Limb (tissue), 2 donors: Measurements from ENCODE around the gene OR10V1.

Experiments
- DNase-seq, 2 donors: peaks; one replicate each; pipeline ENCODE4 v3.0.0-alpha.2; 2016; ENCODE audit errors: extremely low spot score in 2 of 2

Gene OR10V1

GRCh38 chr11:59713745-59714144 is at the start of gene OR10V1:
OR10V1 (minus strand) TSS chr11:59713845; CDS start chr11:59713845, 0 bp downstream.
- DNase-seq = no peak

GRCh38 chr11:59761993-59762392 is 48.3 kb upstream of the OR10V1 start:
- DNase-seq = no peak

GRCh38 chr11:59760771-59761170 is 47.1 kb upstream of the OR10V1 start:
- DNase-seq = no peak

GRCh38 chr11:59759900-59760299 is 46.3 kb upstream of the OR10V1 start:
- DNase-seq = no peak

GRCh38 chr11:59758401-59759037 is 44.9 kb upstream of the OR10V1 start:
- no peak for DNase-seq

GRCh38 chr11:59756845-59757244 is 43.2 kb upstream of the OR10V1 start:
- DNase-seq = no peak

GRCh38 chr11:59756558-59756840 is 42.9 kb upstream of the OR10V1 start:
- DNase-seq = no peak

GRCh38 chr11:59755701-59756557 is 42.3 kb upstream of the OR10V1 start:
- peak in 1 of 2 donors; percentile 64 for DNase-seq

GRCh38 chr11:59754859-59755700 is 41.4 kb upstream of the OR10V1 start, which contains the start of gene STX3:
STX3 (plus strand) TSS chr11:59755376; CDS start chr11:59755606, 230 bp downstream.
- DNase-seq = peak in 1 of 2 donors; percentile 72

GRCh38 chr11:59754494-59754858 is 40.8 kb upstream of the OR10V1 start:
- DNase-seq = peak in 1 of 2 donors; percentile 39

GRCh38 chr11:59753650-59754493 is 40.2 kb upstream of the OR10V1 start:
- peak; percentile 77 to 86 for DNase-seq

- DNase-seq = no peak
Observed at GRCh38 chr11:59746111-59746510, 32.5 kb upstream of the OR10V1 start.

- DNase-seq = no peak
Observed at GRCh38 chr11:59730896-59731565, 17.4 kb upstream of the OR10V1 start.

- DNase-seq = no peak
Observed at GRCh38 chr11:59729834-59730233, 16.2 kb upstream of the OR10V1 start.

- DNase-seq = no peak
Observed at GRCh38 chr11:59728913-59729312, 15.3 kb upstream of the OR10V1 start.

GRCh38 chr11:59728154-59728553 is 14.5 kb upstream of the OR10V1 start:
- DNase-seq = no peak

- no peak for DNase-seq
Observed at GRCh38 chr11:59727426-59727825, 13.8 kb upstream of the OR10V1 start.

- DNase-seq = no peak
Observed at GRCh38 chr11:59724066-59724465, 10.4 kb upstream of the OR10V1 start.

GRCh38 chr11:59719556-59719955 is 5.9 kb upstream of the OR10V1 start:
- no peak for DNase-seq

- DNase-seq = no peak
Observed at GRCh38 chr11:59716051-59716450, 2.4 kb upstream of the OR10V1 start.
